Panc1 (cell line): ENCODE data around the gene KDM2B.

Source experiments
- POLR2AphosphoS5 ChIP-seq: IDR thresholded peaks from 2 replicates; pipeline ENCODE4 v1.6.1; 2012; ENCODE audit warnings: mild to moderate bottlenecking, low read depth, low read length, moderate library complexity
- SIN3A ChIP-seq: IDR thresholded peaks from 2 replicates; pipeline ENCODE4 v1.6.1; 2012; ENCODE audit warnings: low read depth, mild to moderate bottlenecking, low read length, moderate library complexity, borderline replicate concordance; ENCODE audit not compliant: insufficient read depth
- TCF7L2 ChIP-seq: IDR thresholded peaks from 2 replicates; pipeline ENCODE4 v1.6.1; 2011; ENCODE audit warnings: mild to moderate bottlenecking, low read depth, low read length, inconsistent platforms
- TF ChIP-seq, protein P1 (sequence below): fragments of 450-650 bp; IDR thresholded peaks from 2 replicates; pipeline ENCODE4 v1.5.1; 2017; ENCODE audit warnings: mild to moderate bottlenecking
- TF ChIP-seq, protein P2 (sequence below), 2 experiments: IDR thresholded peaks; 2 replicates each; pipeline ENCODE4 v1.6.1; 2011 to 2012; ENCODE audit warnings: low read depth in 2 of 2, control low read depth in 1 of 2, low read length in 1 of 2, mild to moderate bottlenecking in 1 of 2, moderate library complexity in 1 of 2; ENCODE audit not compliant: insufficient read depth in 1 of 2

DNA sequence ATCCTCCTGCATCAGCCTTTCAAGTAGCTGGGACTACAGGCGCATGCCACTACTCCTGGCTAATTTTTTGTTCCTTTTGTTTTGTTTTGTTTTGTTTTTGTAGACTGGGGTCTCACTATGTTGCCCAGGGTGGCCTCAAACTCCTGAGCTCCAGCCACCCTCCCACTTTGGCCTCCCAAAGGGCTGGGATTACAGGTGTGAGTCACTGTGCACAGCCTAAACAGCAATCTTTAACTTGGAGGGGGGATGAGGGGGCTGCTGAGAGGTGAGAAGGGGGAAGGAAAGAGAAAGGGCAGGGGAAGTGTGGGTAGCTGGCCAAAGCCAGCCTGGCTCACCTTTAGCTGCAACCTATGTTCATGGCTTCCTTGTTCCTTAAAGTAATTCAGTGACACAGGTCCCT lies 77.4 kb downstream of the KDM2B start:
- TF ChIP-seq, protein P1, sequence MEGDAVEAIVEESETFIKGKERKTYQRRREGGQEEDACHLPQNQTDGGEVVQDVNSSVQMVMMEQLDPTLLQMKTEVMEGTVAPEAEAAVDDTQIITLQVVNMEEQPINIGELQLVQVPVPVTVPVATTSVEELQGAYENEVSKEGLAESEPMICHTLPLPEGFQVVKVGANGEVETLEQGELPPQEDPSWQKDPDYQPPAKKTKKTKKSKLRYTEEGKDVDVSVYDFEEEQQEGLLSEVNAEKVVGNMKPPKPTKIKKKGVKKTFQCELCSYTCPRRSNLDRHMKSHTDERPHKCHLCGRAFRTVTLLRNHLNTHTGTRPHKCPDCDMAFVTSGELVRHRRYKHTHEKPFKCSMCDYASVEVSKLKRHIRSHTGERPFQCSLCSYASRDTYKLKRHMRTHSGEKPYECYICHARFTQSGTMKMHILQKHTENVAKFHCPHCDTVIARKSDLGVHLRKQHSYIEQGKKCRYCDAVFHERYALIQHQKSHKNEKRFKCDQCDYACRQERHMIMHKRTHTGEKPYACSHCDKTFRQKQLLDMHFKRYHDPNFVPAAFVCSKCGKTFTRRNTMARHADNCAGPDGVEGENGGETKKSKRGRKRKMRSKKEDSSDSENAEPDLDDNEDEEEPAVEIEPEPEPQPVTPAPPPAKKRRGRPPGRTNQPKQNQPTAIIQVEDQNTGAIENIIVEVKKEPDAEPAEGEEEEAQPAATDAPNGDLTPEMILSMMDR, result no peak
- TF ChIP-seq SIN3A (no peak), POLR2AphosphoS5 (no peak), TCF7L2 (no peak)
- TF ChIP-seq, protein P2, sequence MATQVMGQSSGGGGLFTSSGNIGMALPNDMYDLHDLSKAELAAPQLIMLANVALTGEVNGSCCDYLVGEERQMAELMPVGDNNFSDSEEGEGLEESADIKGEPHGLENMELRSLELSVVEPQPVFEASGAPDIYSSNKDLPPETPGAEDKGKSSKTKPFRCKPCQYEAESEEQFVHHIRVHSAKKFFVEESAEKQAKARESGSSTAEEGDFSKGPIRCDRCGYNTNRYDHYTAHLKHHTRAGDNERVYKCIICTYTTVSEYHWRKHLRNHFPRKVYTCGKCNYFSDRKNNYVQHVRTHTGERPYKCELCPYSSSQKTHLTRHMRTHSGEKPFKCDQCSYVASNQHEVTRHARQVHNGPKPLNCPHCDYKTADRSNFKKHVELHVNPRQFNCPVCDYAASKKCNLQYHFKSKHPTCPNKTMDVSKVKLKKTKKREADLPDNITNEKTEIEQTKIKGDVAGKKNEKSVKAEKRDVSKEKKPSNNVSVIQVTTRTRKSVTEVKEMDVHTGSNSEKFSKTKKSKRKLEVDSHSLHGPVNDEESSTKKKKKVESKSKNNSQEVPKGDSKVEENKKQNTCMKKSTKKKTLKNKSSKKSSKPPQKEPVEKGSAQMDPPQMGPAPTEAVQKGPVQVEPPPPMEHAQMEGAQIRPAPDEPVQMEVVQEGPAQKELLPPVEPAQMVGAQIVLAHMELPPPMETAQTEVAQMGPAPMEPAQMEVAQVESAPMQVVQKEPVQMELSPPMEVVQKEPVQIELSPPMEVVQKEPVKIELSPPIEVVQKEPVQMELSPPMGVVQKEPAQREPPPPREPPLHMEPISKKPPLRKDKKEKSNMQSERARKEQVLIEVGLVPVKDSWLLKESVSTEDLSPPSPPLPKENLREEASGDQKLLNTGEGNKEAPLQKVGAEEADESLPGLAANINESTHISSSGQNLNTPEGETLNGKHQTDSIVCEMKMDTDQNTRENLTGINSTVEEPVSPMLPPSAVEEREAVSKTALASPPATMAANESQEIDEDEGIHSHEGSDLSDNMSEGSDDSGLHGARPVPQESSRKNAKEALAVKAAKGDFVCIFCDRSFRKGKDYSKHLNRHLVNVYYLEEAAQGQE (IDR thresholded peaks at IDR 0.05; ENCODE audit: insufficient read depth in 1 of 2, low read depth in 2 of 2, low read length in 1 of 2), result no peak
